HCT116 (cell line): Measurements from ENCODE around the gene MYO10.

Experiments
- JUND ChIP-seq: IDR thresholded peaks from 2 replicates; pipeline ENCODE4 v1.6.1; 2012
- POLR2A ChIP-seq: IDR thresholded peaks from 2 replicates; pipeline ENCODE4 v1.7.0; 2011; ENCODE audit warnings: borderline replicate concordance; ENCODE audit not compliant: insufficient read depth, insufficient read length; ENCODE audit errors: extremely low read depth
- TCF7L2 ChIP-seq: IDR thresholded peaks from 2 replicates; pipeline ENCODE4 v1.7.0; 2011; ENCODE audit warnings: borderline replicate concordance, inconsistent platforms; ENCODE audit not compliant: insufficient read depth, insufficient read length; ENCODE audit errors: extremely low read depth
- TF ChIP-seq, protein P1 (sequence below), 3 experiments: fragments of 200-600 bp in 1 of 3; sonication (generic) in 1 of 3; IDR thresholded peaks in 2 of 3; conservative IDR thresholded peaks in 1 of 3; 2 replicates each; pipeline ENCODE4 v1.5.1; 2012 to 2017; ENCODE audit warnings: low read depth in 2 of 3, low read length in 2 of 3, antibody characterized with exemption in 1 of 3, borderline replicate concordance in 1 of 3, control low read depth in 1 of 3, mild to moderate bottlenecking in 1 of 3, mixed read lengths in 1 of 3, mixed run types in 1 of 3, moderate library complexity in 1 of 3; ENCODE audit not compliant: insufficient read depth in 1 of 3

DNA sequence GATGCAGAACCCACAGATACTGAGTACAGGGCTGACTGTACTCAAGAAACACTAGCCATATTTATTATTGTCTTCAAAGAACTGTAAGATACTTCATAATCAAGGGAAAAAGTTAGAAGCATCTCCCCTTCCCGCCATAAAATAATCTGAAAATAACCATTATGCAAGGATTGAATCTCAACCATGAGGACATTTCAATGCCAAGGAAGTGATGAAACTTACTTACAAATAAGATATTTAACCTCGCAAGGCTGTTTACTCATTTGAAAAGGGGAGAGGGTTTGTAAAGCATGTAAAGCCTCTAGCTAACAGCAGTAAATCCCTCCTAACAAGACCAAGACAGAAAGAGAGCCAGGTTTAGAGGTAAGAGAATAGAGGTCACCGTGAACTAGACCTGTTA lies 6.3 kb downstream of the MYO10 start:
- TF ChIP-seq, protein P1, sequence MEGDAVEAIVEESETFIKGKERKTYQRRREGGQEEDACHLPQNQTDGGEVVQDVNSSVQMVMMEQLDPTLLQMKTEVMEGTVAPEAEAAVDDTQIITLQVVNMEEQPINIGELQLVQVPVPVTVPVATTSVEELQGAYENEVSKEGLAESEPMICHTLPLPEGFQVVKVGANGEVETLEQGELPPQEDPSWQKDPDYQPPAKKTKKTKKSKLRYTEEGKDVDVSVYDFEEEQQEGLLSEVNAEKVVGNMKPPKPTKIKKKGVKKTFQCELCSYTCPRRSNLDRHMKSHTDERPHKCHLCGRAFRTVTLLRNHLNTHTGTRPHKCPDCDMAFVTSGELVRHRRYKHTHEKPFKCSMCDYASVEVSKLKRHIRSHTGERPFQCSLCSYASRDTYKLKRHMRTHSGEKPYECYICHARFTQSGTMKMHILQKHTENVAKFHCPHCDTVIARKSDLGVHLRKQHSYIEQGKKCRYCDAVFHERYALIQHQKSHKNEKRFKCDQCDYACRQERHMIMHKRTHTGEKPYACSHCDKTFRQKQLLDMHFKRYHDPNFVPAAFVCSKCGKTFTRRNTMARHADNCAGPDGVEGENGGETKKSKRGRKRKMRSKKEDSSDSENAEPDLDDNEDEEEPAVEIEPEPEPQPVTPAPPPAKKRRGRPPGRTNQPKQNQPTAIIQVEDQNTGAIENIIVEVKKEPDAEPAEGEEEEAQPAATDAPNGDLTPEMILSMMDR (IDR thresholded peaks at IDR 0.05 in 2 of 3, conservative IDR thresholded peaks at IDR 0.05 in 1 of 3; ENCODE audit: borderline replicate concordance in 1 of 3, insufficient read depth in 1 of 3, low read depth in 2 of 3, low read length in 2 of 3): no peak
- TF ChIP-seq TCF7L2 (no peak), JUND (no peak), POLR2A (no peak)
